WTC11 (cell line): ENCODE data around the gene ADGRL4. TPM values are rescaled to one million over a fixed set of nuclear protein-coding genes. Genes with fewer than 3 reads are reported as not detected.

Experiments
- ATAC-seq: fragments of 200-7000 bp; cut with Tn5 transposase; 2 replicates; pipeline ENCODE4 v1.10.0; 2021; ENCODE audit warnings: mild to moderate bottlenecking, moderate library complexity
- CTCF ChIA-PET: fragments of 300-600 bp; sonication (Branson Sonifier 250); formaldehyde crosslinking; loops from one replicate; lab custom pipeline; 2021; ENCODE audit warnings: antibody characterized with exemption; lab: Charles Lee
- POLR2A ChIA-PET: fragments of 350-600 bp; sonication (Branson Sonifier 250); formaldehyde crosslinking; loops from one replicate; lab custom pipeline; 2021; ENCODE audit warnings: antibody characterized with exemption; lab: Charles Lee
- DNase-seq: peaks from one replicate; pipeline ENCODE4 v3.0.0; 2021; ENCODE audit warnings: low spot score
- H3K27ac Mint-ChIP-seq: 2 replicates; pipeline ENCODE4 v1.8.0; 2021; ENCODE audit warnings: mixed read lengths
- H3K27me3 Mint-ChIP-seq: 2 replicates; pipeline ENCODE4 v1.8.0; 2021; ENCODE audit warnings: low read depth, mild to moderate bottlenecking, moderate library complexity, mixed read lengths
- H3K36me3 Mint-ChIP-seq: 2 replicates; pipeline ENCODE4 v1.8.0; 2021; ENCODE audit warnings: mixed read lengths
- H3K4me1 Mint-ChIP-seq: 2 replicates; pipeline ENCODE4 v1.8.0; 2022; ENCODE audit warnings: mixed read lengths
- H3K4me3 Mint-ChIP-seq: 2 replicates; pipeline ENCODE4 v1.8.0; 2021; ENCODE audit warnings: mild to moderate bottlenecking, moderate library complexity, mixed read lengths
- H3K9me3 Mint-ChIP-seq: 2 replicates; pipeline ENCODE4 v1.8.0; 2021; ENCODE audit warnings: mixed read lengths
- AFF4 ChIP-seq: sonication (generic); formaldehyde crosslinking; IDR thresholded peaks from 2 replicates; pipeline ENCODE4 v1.8.1; 2023; ENCODE audit warnings: mild to moderate bottlenecking, missing genetic modification reagents, borderline replicate concordance
- ARID4B ChIP-seq: sonication (generic); formaldehyde crosslinking; IDR thresholded peaks from 2 replicates; pipeline ENCODE4 v1.8.0; 2023; ENCODE audit warnings: missing genetic modification reagents, mild to moderate bottlenecking, borderline replicate concordance
- ATF3 ChIP-seq: sonication (generic); formaldehyde crosslinking; conservative IDR thresholded peaks from 2 replicates; pipeline ENCODE4 v1.8.1; 2022; ENCODE audit warnings: mild to moderate bottlenecking, missing genetic modification reagents
- CBFB ChIP-seq: sonication (generic); formaldehyde crosslinking; IDR thresholded peaks from 2 replicates; pipeline ENCODE4 v1.8.1; 2022; ENCODE audit warnings: mild to moderate bottlenecking, low read depth, missing genetic modification reagents
- CREM ChIP-seq: sonication (generic); formaldehyde crosslinking; IDR thresholded peaks from 2 replicates; pipeline ENCODE4 v1.8.1; 2022; ENCODE audit warnings: mild to moderate bottlenecking, missing genetic modification reagents, moderate library complexity
- EMX1 ChIP-seq: fragments of 250-450 bp; sonication (Bioruptor Pico); IDR thresholded peaks from 2 replicates; pipeline ENCODE4 v1.8.0; 2021; ENCODE audit warnings: mild to moderate bottlenecking
- JUN ChIP-seq: sonication (generic); formaldehyde crosslinking; IDR thresholded peaks from 2 replicates; pipeline ENCODE4 v1.8.0; 2023; ENCODE audit warnings: mild to moderate bottlenecking, missing genetic modification reagents
- NFYB ChIP-seq: sonication (generic); formaldehyde crosslinking; conservative IDR thresholded peaks from 2 replicates; pipeline ENCODE4 v1.8.0; 2022; ENCODE audit warnings: low read depth, missing genetic modification reagents
- NR1H2 ChIP-seq: sonication (generic); formaldehyde crosslinking; IDR thresholded peaks from 2 replicates; pipeline ENCODE4 v1.9.0; 2021; ENCODE audit warnings: mild to moderate bottlenecking, moderate library complexity, missing genetic modification reagents
- RELA ChIP-seq: sonication (generic); formaldehyde crosslinking; IDR thresholded peaks from 2 replicates; pipeline ENCODE4 v1.8.1; 2022; ENCODE audit warnings: missing genetic modification reagents, mild to moderate bottlenecking, borderline replicate concordance
- RORB ChIP-seq: fragments of 250-450 bp; sonication (Bioruptor Pico); IDR thresholded peaks from 2 replicates; pipeline ENCODE4 v1.9.0; 2021; ENCODE audit warnings: mild to moderate bottlenecking
- SOX15 ChIP-seq: fragments of 250-450 bp; sonication (Bioruptor Pico); IDR thresholded peaks from 2 replicates; pipeline ENCODE4 v1.9.0; 2021; ENCODE audit warnings: mild to moderate bottlenecking
- SP1 ChIP-seq: sonication (generic); formaldehyde crosslinking; conservative IDR thresholded peaks from 2 replicates; pipeline ENCODE4 v1.8.1; 2022; ENCODE audit warnings: missing genetic modification reagents
- TCF7 ChIP-seq: sonication (generic); formaldehyde crosslinking; IDR thresholded peaks from 2 replicates; pipeline ENCODE4 v1.8.0; 2022; ENCODE audit warnings: mild to moderate bottlenecking, low read depth, missing genetic modification reagents, moderate library complexity
- TP53 ChIP-seq: sonication (generic); formaldehyde crosslinking; IDR thresholded peaks from 2 replicates; pipeline ENCODE4 v1.8.1; 2023; ENCODE audit warnings: mild to moderate bottlenecking, missing genetic modification reagents
- ZNF317 ChIP-seq: sonication (generic); formaldehyde crosslinking; IDR thresholded peaks from 2 replicates; pipeline ENCODE4 v1.8.1; 2023; ENCODE audit warnings: low read depth, mild to moderate bottlenecking, moderate library complexity, missing genetic modification reagents, borderline replicate concordance
- ZNF423 ChIP-seq: fragments of 250-450 bp; sonication (Bioruptor Pico); IDR thresholded peaks from 2 replicates; pipeline ENCODE4 v2.1.2; 2022; ENCODE audit warnings: mild to moderate bottlenecking, moderate library complexity
- total RNA-seq: library from RNA; stranded (reverse); gene quantifications from 3 replicates; pipeline ENCODE4 v1.2.3, GENCODE V29; 2021
- TF ChIP-seq, protein P1 (sequence below): sonication (generic); formaldehyde crosslinking; IDR thresholded peaks from 2 replicates; pipeline ENCODE4 v1.8.0; 2022; ENCODE audit warnings: mild to moderate bottlenecking, missing genetic modification reagents
- TF ChIP-seq, protein P2 (sequence below): fragments of 250-450 bp; sonication (Bioruptor Pico); IDR thresholded peaks from 2 replicates; pipeline ENCODE4 v1.9.0; 2021; ENCODE audit warnings: mild to moderate bottlenecking, borderline replicate concordance
- TF ChIP-seq, protein P3 (sequence below): sonication (generic); formaldehyde crosslinking; IDR thresholded peaks from 2 replicates; pipeline ENCODE4 v1.8.0; 2022; ENCODE audit warnings: mild to moderate bottlenecking, missing genetic modification reagents

Gene ADGRL4
- total RNA-seq, 1 experiment from 2014 or later, result 0.37 TPM

- no peak overlapping the region for H3K27ac Mint-ChIP-seq
- H3K9me3 Mint-ChIP-seq, result peaks cover 3% of the 10 kb centered on the region
- CTCF ChIA-PET, result no interaction called here
- ATAC-seq (no peak), DNase-seq (no peak)
- no peak overlapping the region for H3K4me3 Mint-ChIP-seq
- POLR2A ChIA-PET, result no interaction called here
- TF ChIP-seq TCF7 (CRISPR knock-in tag), result no peak
- H3K36me3 Mint-ChIP-seq, result no peaks in the 10 kb centered on the region
- peaks cover 9% of the 10 kb centered on the region for H3K4me1 Mint-ChIP-seq
- H3K27me3 Mint-ChIP-seq, result no peaks in the 10 kb centered on the region
Observed at GRCh38 chr1:78918157-78918556, 88.4 kb downstream of the ADGRL4 start.

- ChIA-PET CTCF (no interaction called here), POLR2A (no interaction called here)
- H3K36me3 Mint-ChIP-seq, result no peaks in the 10 kb centered on the region
- peaks cover 9% of the 10 kb centered on the region for H3K4me1 Mint-ChIP-seq
- peaks cover 3% of the 10 kb centered on the region for H3K9me3 Mint-ChIP-seq
- ATAC-seq (no peak), DNase-seq (no peak)
- H3K4me3 Mint-ChIP-seq, result no peak overlapping the region
- no peaks in the 10 kb centered on the region for H3K27me3 Mint-ChIP-seq
- H3K27ac Mint-ChIP-seq, result no peak overlapping the region
- TF ChIP-seq SOX15 (no peak), RORB (CRISPR knock-in tag) (no peak), ZNF423 (CRISPR knock-in tag) (no peak), NFYB (no peak), SP1 (CRISPR knock-in tag) (no peak), EMX1 (CRISPR knock-in tag) (no peak), ARID4B (CRISPR knock-in tag) (no peak), CBFB (CRISPR knock-in tag) (no peak), RELA (CRISPR knock-in tag) (no peak), NR1H2 (no peak), JUN (CRISPR knock-in tag) (no peak), ZNF317 (CRISPR knock-in tag) (no peak), CREM (CRISPR knock-in tag) (no peak), ATF3 (no peak), TP53 (CRISPR knock-in tag) (no peak), AFF4 (no peak)
- TF ChIP-seq, protein P1, sequence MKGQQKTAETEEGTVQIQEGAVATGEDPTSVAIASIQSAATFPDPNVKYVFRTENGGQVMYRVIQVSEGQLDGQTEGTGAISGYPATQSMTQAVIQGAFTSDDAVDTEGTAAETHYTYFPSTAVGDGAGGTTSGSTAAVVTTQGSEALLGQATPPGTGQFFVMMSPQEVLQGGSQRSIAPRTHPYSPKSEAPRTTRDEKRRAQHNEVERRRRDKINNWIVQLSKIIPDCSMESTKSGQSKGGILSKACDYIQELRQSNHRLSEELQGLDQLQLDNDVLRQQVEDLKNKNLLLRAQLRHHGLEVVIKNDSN (CRISPR knock-in tag), result no peak
- TF ChIP-seq, protein P2, sequence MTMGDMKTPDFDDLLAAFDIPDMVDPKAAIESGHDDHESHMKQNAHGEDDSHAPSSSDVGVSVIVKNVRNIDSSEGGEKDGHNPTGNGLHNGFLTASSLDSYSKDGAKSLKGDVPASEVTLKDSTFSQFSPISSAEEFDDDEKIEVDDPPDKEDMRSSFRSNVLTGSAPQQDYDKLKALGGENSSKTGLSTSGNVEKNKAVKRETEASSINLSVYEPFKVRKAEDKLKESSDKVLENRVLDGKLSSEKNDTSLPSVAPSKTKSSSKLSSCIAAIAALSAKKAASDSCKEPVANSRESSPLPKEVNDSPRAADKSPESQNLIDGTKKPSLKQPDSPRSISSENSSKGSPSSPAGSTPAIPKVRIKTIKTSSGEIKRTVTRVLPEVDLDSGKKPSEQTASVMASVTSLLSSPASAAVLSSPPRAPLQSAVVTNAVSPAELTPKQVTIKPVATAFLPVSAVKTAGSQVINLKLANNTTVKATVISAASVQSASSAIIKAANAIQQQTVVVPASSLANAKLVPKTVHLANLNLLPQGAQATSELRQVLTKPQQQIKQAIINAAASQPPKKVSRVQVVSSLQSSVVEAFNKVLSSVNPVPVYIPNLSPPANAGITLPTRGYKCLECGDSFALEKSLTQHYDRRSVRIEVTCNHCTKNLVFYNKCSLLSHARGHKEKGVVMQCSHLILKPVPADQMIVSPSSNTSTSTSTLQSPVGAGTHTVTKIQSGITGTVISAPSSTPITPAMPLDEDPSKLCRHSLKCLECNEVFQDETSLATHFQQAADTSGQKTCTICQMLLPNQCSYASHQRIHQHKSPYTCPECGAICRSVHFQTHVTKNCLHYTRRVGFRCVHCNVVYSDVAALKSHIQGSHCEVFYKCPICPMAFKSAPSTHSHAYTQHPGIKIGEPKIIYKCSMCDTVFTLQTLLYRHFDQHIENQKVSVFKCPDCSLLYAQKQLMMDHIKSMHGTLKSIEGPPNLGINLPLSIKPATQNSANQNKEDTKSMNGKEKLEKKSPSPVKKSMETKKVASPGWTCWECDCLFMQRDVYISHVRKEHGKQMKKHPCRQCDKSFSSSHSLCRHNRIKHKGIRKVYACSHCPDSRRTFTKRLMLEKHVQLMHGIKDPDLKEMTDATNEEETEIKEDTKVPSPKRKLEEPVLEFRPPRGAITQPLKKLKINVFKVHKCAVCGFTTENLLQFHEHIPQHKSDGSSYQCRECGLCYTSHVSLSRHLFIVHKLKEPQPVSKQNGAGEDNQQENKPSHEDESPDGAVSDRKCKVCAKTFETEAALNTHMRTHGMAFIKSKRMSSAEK (CRISPR knock-in tag), result no peak
- TF ChIP-seq, protein P3, sequence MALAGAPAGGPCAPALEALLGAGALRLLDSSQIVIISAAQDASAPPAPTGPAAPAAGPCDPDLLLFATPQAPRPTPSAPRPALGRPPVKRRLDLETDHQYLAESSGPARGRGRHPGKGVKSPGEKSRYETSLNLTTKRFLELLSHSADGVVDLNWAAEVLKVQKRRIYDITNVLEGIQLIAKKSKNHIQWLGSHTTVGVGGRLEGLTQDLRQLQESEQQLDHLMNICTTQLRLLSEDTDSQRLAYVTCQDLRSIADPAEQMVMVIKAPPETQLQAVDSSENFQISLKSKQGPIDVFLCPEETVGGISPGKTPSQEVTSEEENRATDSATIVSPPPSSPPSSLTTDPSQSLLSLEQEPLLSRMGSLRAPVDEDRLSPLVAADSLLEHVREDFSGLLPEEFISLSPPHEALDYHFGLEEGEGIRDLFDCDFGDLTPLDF (CRISPR knock-in tag), result no peak
Observed at GRCh38 chr1:78916986-78917385, 89.5 kb downstream of the ADGRL4 start.
